ENCODE data around the gene NTN5. TPM values are rescaled to one million over a fixed set of nuclear protein-coding genes. Genes with fewer than 3 reads are reported as not detected.
"Not testable (repeated sequence)": the region's sequence is repeated elsewhere in the genome, so short reads cannot be mapped to it uniquely, and the experiment has no call there.

Gene NTN5
- polyA plus RNA-seq, 4 donors = 0.83 to 1.9 (median 1.2) TPM

DNA sequence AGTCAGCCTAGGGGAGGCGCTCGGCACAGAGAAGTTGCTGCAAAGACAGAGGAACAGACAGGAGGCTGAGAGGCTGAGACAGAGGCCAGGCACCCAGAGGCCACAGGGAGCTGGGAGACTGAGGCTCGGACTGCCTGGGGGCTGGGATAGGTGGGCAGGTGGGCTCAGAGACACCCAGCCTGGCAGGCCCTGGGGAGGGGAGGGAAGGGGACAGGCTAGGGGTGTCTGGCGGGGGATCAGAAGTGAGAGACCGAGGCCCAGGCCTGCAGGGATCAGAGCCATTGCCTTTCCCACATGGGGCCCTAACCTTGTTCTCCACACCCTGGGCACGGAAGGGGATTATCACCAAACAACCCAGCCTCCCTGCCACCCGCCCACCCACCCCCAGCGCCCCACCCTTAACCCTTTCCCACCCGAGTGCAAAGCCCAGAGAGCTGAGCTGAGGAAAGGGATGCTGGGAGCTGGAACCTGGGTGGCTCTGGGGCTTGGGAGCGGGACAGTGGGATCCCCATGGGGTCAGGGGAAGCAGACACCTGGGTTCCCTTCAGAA, 1.3 kb downstream of the NTN5 start:
- DNase-seq (ENCODE audit: low read depth in 4 of 4, low spot score in 3 of 4) = no peak

DNA sequence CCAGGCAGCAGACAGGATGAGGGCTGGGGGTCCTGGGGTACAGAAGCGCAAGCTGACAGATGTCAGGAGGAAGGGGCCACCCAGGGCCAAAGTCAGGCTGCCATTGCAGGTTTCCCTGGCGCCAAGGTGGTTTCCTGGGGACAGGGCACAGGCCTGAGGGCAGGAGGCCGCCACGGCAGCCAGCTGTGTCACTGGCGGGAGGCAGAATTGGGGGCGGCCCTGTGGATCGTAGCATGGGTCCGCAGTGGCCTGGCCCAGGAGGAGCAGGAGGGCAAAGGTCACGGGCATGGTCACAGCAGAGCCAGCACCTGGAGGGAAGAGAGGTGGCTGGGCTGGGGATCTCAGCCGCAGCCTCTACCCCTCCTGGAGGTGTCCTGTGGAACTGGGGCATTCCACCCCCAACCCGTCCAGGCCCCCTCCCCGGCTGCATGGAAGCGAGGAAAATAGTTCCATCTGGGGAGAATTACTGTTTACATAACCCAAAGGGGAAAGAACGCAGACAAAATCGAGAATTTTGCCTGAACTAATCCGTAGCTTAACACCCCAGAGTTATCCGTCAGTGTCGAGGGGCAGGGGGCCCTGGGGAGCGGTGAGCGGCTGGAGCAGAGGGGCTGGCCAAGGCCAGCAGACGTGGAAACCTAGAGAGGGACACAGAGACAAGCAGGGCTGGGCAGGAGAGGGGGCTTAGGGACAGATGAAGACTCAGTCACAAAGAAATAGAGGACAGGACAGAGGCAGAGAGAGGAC, 1.9 kb downstream of the NTN5 start:
- no peak for DNase-seq (ENCODE audit: low read depth in 4 of 4, low spot score in 3 of 4)

DNA sequence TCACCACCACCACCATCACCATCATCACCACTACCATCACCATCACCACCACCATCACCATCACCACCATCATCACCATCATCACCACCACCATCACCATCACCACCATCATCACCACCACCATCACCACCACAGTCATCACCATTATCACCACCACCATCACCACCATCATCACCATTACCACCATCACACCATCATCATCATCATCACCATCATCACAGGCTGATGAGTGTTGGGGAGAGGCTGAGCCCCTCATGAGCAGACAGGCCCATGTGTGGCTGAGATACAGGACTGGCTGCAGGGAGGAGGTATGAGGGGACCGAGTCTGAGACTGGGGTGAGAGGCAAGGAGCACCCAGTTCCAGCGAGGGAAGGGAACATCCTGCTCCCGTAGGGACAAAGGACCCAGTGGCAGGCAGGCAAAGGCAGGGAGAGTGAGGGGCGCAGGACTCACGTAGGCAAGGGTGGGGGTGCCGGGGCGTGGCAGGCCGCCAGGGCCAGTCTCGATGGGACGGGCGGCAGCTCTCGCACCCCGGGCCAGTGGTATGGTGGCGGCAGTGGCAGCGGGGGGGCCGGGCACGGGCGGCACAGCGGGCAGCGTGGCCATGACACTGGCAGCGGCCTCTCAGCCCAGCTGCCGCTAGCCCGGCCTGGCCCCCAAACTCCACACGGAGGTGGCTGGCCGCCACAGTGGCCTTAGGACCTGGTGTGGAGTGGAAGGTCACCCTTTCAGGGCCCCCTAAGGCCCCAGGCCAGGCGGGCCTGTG, 2.7 kb downstream of the NTN5 start:
- DNase-seq (ENCODE audit: low read depth in 4 of 4, low spot score in 3 of 4) = no peak

DNA sequence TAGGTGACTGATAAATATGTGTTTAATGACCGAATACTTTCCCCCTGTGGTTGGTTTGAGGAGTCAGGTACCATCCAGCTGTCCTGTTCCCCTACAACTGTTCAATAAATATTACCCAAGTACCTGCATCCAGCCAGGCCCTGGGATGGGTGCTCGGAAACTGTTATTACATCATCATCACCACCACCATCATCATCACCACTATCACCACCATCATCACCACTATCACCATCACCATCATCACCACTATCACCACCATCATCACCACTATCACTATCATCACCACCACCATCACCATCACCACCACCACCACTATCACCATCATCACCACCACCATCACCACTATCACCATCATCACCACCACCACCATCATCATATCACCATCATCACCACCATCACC, 4.1 kb downstream of the NTN5 start:
- no peak for DNase-seq (ENCODE audit: low read depth in 4 of 4, low spot score in 3 of 4)

DNA sequence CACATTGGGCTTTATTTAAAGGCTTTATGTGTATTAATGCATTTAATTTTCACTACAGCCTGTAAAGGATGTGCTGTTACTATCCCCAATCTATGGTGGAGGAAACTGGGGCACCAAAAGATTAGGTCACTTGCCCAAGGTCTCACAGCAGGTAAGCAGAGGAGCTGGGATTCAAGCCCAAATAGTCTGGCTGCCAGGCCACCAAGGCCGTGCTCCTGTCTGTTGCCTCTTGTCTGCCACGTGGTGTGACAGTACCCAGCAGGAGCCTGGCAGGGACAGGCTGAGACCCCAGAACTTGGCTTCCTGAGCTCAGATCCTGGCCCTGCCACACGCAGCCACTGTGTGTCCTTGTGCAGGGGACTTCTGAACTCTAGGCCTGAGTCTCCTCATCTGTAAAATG, 4.5 kb downstream of the NTN5 start:
- DNase-seq (ENCODE audit: low read depth in 4 of 4, low spot score in 3 of 4) = no peak

DNA sequence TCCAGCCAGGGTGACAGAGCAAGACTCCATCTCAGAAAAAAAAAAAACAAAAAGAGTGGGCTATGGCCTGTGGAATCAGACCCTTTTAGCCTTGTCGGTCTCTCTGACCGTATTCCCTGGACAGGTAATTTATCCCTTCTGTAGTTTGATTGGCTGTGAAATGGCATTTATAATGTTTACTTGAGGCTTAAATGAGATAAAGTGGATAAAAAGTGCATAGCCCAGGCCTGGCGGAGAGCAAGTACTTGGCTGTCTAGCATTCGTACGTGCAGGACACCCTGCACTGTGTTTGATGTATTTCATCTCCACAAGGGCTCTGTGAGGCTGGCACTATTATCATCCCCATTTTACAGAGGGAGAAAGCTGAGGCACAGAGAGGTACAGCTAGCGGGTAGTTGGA, 7.0 kb downstream of the NTN5 start:
- no peak for DNase-seq (ENCODE audit: low read depth in 4 of 4, low spot score in 3 of 4)

DNA sequence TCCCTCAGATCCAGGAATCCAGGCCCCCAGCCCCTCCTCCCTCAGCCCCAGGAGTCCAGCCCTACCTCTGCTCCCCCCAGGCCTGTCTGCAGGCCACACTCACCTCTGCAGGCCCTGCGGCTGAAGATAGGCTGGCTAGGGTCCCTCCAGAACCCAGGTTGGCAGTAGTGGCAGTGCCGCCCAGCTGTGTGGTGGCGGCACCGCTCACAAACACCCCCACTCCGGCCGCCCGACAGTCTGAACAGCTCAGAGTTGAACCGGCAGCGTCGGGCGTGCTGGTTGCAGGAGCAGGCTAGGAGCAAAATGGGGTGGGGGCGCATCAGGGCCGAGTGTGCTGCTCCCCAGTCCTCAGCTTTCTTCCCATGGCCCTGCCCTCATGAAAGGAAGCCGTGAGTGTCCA, 8.3 kb downstream of the NTN5 start:
- DNase-seq (ENCODE audit: low read depth in 4 of 4, low spot score in 3 of 4) = no peak

DNA sequence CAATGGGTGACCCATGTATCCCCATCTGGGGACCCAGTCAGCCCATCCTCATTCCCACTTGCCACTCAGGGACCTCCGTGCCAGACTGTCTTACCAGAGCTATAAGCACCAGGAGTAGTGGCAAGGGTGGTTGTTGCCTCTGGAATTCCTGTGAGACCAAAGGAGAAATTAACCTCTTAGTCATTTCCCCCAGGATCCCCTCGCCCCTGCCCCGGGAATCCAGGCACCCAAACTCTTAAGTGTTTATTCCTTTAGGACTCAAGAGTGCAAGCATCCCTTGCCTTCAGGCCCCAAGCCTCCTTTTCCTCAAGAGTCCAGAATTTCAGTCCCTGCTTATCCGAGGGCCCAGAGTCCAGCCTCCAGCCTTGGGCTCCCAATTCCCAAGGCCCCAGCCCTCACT, 9.2 kb downstream of the NTN5 start:
- DNase-seq (ENCODE audit: low read depth in 4 of 4, low spot score in 3 of 4) = no peak

DNA sequence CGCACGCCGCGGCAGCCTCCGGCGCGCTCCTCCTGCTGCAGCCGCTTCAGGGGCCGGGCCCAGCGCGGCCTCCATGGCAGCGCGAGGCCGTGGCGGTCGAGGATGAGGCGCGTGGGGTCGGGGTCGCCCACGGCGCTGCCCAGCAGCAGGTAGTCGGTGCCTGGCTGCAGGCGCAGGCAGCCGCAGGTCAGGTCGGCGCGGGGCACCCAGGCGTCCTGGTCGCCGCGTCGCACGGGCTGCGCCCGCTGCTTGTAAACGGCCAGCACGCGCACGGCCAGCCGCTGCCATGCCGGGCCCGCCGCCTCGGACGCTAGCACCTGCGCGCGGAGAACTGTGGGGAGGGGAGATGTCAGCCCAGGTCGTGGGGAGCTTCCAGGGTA, 11.1 kb downstream of the NTN5 start:
- no peak for DNase-seq (ENCODE audit: low read depth in 4 of 4, low spot score in 3 of 4)

DNA sequence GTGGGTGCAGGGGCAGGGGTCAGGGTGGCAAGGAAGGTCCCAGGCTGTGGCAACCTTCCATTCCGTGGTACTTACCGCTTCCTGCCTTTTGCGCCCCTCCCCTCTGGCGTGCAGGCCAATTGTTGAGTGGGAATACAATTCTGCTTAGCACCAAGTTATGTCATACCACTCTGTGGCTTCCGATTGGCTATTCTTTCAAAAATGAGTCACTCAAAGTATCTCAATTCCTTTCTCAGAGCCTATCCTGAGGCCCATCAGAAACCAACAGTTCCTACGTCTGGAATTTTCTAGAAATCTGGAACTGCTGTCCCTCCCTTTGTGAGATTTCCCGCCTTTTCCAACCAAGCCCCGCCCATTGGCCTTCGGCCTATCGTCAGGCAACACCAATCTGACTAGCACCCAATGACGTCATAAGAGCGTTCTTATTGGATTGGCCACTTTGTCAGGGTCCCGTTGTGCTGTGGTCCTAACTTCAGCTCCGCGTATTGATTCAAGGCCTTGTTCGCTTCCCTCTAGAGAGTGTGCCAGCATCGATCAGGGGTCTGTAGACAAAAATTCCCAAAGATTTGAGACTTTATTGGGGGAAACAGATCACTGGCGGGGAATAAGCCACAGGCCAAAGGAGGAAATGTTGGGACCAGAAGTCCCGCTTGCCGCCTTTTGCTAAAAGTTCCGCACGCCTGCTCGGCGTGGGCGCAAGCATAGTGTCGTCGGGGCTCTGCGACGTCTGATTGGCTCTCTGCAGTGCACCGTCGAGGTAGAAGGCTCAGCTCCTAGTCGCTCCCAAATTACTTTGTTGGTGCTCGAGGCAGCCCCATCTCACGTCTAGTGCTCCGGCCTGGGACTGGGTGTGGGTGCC, 11.7 kb downstream of the NTN5 start:
- no peak for DNase-seq (ENCODE audit: low read depth in 4 of 4, low spot score in 3 of 4)

DNA sequence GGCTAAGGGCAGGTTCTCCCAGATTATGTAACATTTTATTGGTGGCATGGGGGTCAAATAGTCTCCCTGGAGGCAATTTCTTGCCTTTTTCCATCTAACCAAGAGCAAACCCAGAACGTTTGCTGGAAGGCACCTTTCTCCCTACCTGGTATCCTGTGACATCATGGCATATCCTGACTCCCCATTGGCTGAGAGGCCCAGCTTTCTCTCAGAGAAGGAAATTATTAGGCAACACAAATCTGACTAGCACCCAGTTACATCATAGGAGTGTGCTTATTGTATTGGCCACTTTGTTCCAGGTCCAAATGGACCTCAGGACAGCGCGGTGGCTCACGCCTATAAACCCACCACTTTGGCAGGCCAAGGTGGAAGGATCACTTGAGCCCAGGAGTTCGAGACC, 13.0 kb downstream of the NTN5 start:
- no peak for DNase-seq (ENCODE audit: low read depth in 4 of 4, low spot score in 3 of 4)

DNA sequence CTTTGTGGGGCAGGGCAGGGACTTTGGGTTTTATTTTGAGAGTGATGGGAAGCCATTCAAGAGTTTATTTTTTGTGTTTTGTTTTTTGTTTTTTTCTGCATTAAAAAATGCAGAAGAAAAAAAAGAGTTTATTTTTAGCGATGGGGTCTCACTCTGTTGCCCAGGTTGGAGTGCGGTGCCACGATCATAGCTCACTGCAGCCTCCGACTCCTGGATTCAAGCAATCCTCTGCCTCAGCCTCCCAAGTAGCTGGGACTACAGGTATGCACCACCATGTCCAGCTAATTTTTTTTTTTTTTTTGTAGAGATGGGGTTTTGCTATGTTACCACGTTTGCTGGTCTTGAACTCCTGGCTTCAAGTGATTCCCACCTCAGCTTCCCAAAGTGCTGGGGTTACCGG, 14.3 kb downstream of the NTN5 start:
- no peak for DNase-seq (ENCODE audit: low read depth in 4 of 4, low spot score in 3 of 4)

DNA sequence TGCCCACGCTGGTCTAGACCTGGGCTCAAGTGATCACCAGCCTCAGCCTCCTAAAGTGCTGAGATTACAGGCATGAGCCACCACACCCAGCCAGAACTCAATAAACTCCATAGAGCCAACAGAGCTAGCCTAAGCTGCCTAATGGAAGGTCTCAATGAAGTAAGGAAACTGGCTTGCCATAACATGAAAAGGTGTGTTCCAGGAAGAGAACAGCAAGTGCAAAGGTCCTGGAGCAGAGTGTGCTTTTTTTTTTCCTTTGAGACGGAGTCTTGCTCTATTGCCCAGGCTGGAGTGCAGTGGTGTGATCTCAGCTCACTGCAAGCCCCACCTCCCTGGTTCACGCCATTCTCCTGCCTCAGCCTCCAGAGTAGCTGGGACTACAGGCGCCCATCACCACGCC, 15.0 kb downstream of the NTN5 start:
- not testable (repeated sequence) for DNase-seq (ENCODE audit: low read depth in 4 of 4, low spot score in 3 of 4)

DNA sequence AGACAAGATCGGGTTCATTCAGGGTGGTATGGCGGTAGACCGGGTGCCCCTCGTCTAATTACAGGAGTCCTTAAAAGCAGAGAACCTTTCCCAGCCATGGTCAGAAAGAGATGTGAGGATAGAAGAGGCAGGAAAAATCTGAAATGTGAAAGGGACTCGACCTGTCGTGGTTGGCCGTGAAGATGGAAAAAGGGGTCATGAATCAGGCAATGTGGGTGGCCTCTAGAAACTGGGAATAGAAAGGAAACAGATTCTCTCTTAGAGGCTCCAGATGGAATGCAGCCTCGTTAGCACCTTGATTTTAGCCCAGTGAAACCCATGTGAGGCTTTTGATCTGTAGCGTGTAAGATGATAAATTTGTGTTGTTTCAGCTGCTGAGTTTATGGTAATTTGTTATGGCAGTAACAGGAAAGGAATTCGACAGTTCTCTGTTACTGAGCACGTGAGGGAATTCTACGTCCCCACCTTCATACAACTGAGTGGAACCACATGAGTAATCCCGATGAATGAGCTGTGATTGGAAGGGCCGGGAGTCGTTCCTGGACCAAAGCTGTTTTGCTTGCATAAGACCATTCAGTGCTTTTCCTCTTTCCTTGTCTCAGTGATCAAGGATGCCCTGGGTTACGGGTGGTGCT, 15.9 kb downstream of the NTN5 start:
- DNase-seq (ENCODE audit: low read depth in 4 of 4, low spot score in 3 of 4) = no peak

DNA sequence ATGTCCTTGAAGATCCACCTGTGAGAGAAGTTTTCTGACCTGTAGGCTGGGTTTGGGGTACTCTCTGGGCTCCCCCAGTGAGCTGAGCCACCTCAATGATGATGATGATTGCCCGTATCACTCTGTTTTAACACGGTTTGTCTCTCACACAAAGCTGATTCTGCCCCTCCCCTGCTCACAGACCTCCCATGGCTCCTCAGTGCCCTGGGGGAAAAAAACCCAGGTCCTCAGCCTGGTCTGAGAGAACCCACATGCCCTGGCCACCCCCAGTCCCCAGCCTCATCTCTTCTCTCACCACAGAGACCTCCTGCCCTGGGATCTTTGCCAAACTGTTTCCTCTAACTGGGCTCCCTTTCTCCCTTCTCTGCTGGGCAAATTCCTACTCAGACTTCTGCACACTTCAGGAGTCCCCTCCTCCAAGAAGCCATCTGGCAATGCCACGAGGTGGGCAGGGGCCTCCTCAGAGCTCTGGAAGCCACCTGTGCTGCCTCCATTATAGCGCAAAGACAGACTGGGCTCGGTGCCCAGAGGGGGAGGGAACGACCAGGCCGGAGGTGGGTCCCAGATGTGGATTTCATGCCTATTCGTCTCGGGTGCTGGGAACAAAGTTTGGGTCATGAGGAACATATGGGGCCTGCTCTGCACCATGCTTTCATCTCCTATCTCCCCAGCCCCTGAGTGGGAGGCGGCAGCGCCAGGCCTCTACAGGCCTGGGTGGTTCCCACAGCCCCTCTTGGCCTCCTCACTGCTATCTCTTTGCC, 18.3 kb downstream of the NTN5 start:
- DNase-seq (ENCODE audit: low read depth in 4 of 4, low spot score in 3 of 4) = no peak

DNA sequence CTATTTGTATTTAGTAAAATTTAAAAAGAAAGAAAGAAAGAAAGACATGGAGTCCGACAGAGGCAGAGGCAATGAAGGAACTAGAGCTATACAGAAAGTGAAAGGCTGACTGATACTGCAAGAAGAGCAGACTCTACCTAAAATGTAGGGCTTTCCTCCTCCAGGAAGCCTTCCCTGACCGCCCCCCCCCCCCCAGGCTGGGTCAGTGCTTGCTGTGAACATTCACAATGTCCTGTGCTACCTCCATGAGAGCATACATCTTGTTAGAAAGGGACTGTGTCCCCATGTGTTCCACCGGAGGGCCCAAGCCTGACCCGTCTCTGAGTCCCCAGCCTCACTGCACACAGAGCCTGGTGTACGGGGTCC, 21.2 kb downstream of the NTN5 start:
- no peak for DNase-seq (ENCODE audit: low read depth in 4 of 4, low spot score in 3 of 4)

DNA sequence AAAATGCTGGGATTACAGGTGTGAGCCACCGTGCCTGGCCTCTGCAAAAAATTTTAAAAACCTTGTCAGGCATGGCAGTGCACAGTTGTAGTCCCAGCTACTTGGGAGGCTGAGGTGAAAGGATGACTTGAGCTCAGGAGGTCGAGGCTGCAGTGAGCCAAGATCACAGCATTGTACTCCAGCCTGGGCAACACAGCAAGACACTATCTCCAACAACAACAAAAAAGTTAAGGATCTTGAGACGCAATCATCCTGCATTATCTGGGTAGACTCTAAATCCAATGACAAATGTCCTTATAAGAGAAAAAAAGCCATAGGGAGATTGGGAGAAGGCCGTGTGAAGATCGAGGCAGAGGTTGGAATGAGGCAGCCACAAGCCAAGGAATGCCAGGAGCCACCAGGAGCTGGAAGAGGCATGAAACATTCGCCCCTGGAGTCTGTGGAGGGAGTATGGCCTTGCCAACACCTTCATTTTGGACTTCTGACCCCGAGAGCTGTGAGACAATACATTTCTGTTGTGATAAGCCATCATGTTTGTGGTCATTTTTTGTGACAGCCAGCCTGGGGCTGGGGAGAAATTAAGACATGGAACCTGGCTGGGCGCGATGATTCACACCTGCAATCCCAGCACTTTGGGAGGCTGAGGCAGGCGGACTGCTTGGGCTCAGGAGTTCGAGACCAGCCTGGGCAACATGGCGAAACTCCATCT, 21.7 kb downstream of the NTN5 start:
- DNase-seq (ENCODE audit: low read depth in 4 of 4, low spot score in 3 of 4) = no peak

DNA sequence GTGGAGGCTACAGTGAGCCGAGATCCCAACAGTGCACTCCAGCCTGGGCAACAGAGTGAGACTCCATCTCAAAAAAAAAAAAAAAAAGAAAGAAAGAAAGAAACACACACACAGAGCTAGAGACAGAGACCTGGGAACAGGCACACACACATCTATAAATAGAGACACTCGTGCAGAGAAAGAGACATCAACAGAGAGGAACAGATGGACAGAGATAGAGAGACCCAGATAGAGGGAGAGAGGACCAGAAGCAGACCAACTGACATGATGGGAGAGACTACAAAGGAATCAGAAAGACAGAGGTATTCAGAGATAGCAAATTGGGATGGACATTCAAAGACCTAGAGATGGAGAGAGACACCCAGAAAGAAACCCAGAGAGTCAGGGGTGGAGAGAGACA, 24.7 kb downstream of the NTN5 start:
- DNase-seq (ENCODE audit: low read depth in 4 of 4, low spot score in 3 of 4) = no peak

DNA sequence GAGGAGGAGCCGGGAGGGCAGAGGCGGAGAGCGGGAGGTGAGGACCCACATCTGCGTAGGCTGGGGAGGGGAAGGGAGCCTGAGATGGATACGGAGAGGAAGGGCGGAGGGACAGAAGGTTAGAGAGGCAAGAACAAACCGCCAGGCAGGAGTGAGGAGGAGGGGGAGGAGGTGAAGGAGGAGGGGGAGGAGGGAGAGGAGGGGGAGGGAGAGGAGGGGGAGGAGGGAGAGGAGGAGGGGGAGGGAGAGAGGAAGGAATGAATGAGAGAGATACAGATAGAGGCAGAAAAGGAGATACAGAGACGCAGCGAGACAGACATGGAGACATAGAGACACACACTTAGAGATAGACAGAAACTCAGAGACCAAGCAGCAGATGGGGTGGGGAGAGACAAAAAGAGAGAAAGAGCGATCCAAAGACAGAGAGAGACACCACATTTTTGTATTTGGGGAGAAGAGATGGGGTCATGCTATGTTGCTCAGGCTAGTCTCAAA, 26.0 kb downstream of the NTN5 start:
- no peak for DNase-seq (ENCODE audit: low read depth in 4 of 4, low spot score in 3 of 4)
